ENCODE data around the gene ZNRF1. TPM values are rescaled to one million over a fixed set of nuclear protein-coding genes. Genes with fewer than 3 reads are reported as not detected.

Gene ZNRF1
- total and polyA plus RNA-seq, 2 of the 4 experiments (the other 2 are of a cell fraction) = 8.2 to 20.7 TPM

DNA sequence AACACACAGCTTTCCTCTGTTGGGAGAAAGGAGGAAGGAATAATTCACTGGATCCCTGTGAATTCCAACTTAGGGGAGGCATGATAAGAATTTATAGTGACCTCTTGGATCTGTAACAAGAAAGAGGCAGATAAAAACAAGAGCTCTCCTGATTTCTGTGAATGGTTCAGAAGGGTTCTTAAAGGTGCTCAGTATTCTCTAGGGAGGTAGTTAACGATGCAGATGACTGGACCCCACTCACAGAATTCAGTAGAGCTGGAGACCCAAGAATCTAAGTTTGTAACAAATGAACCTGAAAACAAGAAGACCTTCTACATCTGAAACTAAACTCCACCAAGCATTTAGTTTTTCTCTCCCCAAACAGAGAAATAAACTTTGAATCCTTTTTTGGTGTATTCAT is 8.6 kb downstream of the ZNRF1 start:
- Histone ChIP-seq H2BK5ac (ENCODE audit: low read depth, low read length, poor library complexity, severe bottlenecking) (no peak overlapping the region), H3K4me3 (ENCODE audit: insufficient read depth, low read depth, low read length) (no peak overlapping the region), H3K9me1 (ENCODE audit: insufficient read depth, low read length) (peaks cover 16% of the 10 kb centered on the region), H2AFZ (replicated peaks; ENCODE audit: low read length, poor library complexity) (no peak overlapping the region), H4K5ac (ENCODE audit: low read depth, low read length) (no peak overlapping the region), H3K9me3 (ENCODE audit: control insufficient read depth, insufficient read depth, low read length) (no peaks in the 10 kb centered on the region), H2BK120ac (ENCODE audit: low read depth, low read length) (no peak overlapping the region), H2AK5ac (ENCODE audit: low read depth, low read length) (no peak overlapping the region), H3K27me3 (ENCODE audit: control insufficient read depth, insufficient read depth, low read length) (no peaks in the 10 kb centered on the region), H3K9ac (ENCODE audit: low read depth, low read length) (no peak overlapping the region), H2AK9ac (replicated peaks; ENCODE audit: low read depth, low read length, poor library complexity) (no peak overlapping the region), H4K20me1 (ENCODE audit: insufficient read depth, low read length) (peaks cover 52% of the 10 kb centered on the region), H2BK20ac (ENCODE audit: low read depth, low read length) (no peak overlapping the region), H3K56ac (ENCODE audit: extremely low read depth, insufficient read depth, low read length) (no peak overlapping the region), H3K14ac (replicated peaks; ENCODE audit: low read depth, low read length) (no peak overlapping the region), H4K91ac (ENCODE audit: insufficient read depth, low read depth, low read length) (no peak overlapping the region), H3K4me2 (ENCODE audit: low read depth, low read length) (no peak overlapping the region), H3K27ac (ENCODE audit: insufficient read depth, low read length) (no peak overlapping the region), H3K23ac (ENCODE audit: low read depth, low read length) (no peak overlapping the region), H3K18ac (ENCODE audit: low read depth, low read length) (no peak overlapping the region), H2BK15ac (ENCODE audit: low read depth, low read length) (no peak overlapping the region), H3K79me1 (ENCODE audit: low read depth in 1 of 2, low read length in 2 of 2) (peaks cover 43 to 81% of the 10 kb centered on the region in 2 experiments), H3K4me1 (ENCODE audit: control insufficient read depth, insufficient read depth, low read length) (peaks cover 11% of the 10 kb centered on the region), H3K36me3 (ENCODE audit: control insufficient read depth, insufficient read depth, low read length) (peaks cover 4% of the 10 kb centered on the region; the same call in 1 of the 2 replicates), H3K4ac (ENCODE audit: low read depth, low read length) (no peak overlapping the region), H4K8ac (ENCODE audit: low read depth in 2 of 2, low read length in 2 of 2) (no peak overlapping the region)
- WGBS, 2 experiments (ENCODE audit: extremely low coverage in 2 of 2, insufficient read length in 1 of 2) = no CpG with 5 or more reads among the region's 1 CpG
- DNase-seq (no peak), ATAC-seq (ENCODE audit: low read depth) (no peak)
- BruUV-seq (replicated peaks) = no TSS peak
- ChIA-PET CTCF (interaction anchor here (0.7 kb wide), 1 partner anchor 103 kb away, joined by 5 read pairs; no protein-coding TSS in a partner anchor), POLR2A (ENCODE audit: unreplicated experiment) (no interaction called here)
- dilution Hi-C loops (cut with HindIII; ENCODE audit: low sequenced_read_pairs, unreplicated experiment) = no loop called here
- intact Hi-C loops (cut with micrococcal nuclease) = no loop called here
- TF ChIP-seq SMC3 (IDR thresholded peaks at IDR 0.05; ENCODE audit: low read depth, low read length) (no peak), POLR2A (IDR thresholded peaks at IDR 0.05; ENCODE audit: low read depth, low read length) (no peak)
- in situ Hi-C loops (cut with MboI; ENCODE audit: low sequenced_read_pairs) = no loop called here
